Subcutaneous adipose tissue (tissue), 4 donors: Measurements from ENCODE around the gene GTF2A1. TPM values are rescaled to one million over a fixed set of nuclear protein-coding genes. Genes with fewer than 3 reads are reported as not detected.

Experiments
- total RNA-seq, 4 donors: library from RNA; depleted of rRNA; stranded (reverse); fragments of >200 nt; gene quantifications; one replicate each; pipeline ENCODE4 v1.1.0, GENCODE V29; 2016
- TF ChIP-seq, protein P1 (sequence below): fragments of 450-650 bp; IDR thresholded peaks from one replicate; pipeline ENCODE4 v1.5.1; 2016; ENCODE audit warnings: low read depth, mild to moderate bottlenecking, control low read depth, antibody characterized with exemption, moderate library complexity

Gene GTF2A1
- total RNA-seq, 4 donors from 2014 or later = 23.4 to 34.1 (median 30.2) TPM

DNA sequence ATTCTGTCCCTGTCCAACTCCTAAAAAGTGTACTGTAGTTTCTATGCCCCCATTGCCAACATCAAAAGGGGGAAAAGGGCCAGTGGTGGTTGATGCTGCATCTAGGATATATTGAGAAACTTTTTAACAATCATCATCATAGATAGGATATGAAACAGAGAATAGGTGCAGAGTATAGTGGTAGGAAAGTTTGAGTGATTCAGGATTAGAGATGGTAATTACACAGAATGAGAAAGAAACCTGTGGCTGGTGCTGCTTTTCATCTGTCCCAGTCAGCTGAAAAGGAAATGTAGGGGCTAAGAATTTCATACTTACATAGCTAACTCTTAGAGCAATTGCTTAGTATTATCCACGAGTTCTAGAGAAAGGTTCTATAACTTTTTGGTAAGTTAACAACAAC, 67.6 kb downstream of the GTF2A1 start:
- TF ChIP-seq, protein P1, sequence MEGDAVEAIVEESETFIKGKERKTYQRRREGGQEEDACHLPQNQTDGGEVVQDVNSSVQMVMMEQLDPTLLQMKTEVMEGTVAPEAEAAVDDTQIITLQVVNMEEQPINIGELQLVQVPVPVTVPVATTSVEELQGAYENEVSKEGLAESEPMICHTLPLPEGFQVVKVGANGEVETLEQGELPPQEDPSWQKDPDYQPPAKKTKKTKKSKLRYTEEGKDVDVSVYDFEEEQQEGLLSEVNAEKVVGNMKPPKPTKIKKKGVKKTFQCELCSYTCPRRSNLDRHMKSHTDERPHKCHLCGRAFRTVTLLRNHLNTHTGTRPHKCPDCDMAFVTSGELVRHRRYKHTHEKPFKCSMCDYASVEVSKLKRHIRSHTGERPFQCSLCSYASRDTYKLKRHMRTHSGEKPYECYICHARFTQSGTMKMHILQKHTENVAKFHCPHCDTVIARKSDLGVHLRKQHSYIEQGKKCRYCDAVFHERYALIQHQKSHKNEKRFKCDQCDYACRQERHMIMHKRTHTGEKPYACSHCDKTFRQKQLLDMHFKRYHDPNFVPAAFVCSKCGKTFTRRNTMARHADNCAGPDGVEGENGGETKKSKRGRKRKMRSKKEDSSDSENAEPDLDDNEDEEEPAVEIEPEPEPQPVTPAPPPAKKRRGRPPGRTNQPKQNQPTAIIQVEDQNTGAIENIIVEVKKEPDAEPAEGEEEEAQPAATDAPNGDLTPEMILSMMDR = no peak

DNA sequence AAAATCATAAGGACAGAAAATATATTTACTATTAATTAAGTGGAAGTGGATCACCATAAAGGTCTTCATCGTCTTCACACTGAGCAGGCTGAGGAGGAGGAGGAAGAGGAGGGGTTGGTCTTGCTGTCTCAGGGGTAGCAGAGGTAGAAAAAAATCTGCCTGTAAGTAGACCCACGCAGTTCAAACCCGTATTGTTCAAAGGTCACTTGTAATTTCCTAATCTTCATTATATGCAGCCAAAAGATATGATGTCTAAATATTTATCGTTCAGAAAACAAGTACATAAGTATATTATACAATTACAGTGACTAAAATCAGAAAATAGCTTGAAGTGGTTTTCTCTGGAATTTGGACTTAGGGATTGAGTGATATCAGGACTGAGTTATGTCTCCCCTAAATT, 72.1 kb downstream of the GTF2A1 start:
- TF ChIP-seq, protein P1 = no peak

DNA sequence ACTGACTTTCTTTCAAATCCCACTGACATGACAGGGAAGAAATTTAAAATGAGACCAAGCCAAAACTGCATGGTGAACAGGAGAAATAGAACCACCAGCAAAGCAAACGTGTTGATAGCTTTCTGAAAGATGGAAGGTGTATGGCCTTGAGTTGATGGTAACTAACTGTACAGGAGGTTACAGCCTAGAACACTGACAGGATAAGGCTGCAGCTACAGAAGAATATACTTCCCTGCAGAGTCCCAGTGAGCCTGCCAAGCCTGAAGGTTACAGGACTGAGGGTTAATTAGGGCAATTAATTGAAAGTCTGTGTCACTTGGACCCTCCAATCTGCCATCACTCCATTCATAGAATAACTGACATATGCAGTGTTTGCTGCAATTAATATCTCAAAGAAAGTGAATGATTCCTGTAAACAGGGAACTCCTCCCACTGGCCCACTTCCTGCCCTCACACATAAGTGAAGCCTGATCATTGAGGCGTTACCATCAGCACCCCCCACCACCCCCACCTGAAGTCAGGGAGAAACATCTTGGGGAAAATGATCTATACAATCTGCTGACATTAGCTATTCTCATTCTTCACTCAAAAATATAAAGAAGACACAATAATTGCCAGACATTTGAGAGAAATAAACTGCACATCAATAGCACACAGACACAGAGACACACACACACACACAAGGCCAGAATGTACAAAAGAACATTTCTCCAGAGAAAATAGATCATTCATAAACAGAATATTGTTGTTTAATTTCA, 73.4 kb downstream of the GTF2A1 start:
- TF ChIP-seq, protein P1 = no peak

DNA sequence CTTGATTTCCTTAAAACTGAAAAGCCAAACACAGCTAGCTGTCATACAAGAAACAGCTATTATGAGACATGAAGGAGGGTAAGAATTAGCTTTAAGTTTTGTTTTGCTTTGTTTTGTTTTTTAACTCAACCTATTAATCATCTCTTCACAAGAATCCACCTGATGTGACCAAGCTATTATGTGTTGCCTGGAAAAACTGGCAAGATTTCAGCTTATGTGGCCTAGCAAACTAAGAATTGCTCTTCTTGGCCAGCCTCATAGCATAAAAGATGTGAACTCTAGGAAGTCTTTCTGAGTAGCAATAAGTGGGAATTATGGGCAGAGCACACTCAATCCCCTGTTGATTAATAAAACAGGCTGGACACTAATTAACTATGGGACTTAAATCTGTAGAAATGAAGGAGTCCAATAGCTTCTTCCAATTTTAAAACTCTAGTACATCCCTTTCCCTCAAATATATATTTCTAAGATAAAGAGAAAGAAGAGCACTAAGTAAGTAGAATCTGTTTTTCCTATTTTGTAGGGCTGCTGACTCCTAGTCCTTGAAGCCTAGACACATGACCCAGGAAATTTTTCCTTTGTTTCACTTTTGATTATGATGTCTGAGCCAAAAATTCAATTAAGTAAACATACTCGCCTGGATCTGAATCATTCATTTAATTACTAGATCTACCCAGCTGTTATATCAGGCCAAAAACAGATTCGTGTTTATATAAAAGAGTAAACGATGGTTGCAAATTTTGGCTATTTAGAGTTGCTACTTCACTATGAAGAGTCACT, 75.7 kb downstream of the GTF2A1 start:
- TF ChIP-seq, protein P1 = no peak

DNA sequence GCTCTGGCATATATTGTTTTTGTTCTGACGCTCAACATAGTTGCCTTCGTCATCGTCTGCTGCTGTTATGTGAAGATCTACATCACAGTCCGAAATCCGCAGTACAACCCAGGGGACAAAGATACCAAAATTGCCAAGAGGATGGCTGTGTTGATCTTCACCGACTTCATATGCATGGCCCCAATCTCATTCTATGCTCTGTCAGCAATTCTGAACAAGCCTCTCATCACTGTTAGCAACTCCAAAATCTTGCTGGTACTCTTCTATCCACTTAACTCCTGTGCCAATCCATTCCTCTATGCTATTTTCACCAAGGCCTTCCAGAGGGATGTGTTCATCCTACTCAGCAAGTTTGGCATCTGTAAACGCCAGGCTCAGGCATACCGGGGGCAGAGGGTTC, 77.0 kb downstream of the GTF2A1 start:
- TF ChIP-seq, protein P1 = no peak

DNA sequence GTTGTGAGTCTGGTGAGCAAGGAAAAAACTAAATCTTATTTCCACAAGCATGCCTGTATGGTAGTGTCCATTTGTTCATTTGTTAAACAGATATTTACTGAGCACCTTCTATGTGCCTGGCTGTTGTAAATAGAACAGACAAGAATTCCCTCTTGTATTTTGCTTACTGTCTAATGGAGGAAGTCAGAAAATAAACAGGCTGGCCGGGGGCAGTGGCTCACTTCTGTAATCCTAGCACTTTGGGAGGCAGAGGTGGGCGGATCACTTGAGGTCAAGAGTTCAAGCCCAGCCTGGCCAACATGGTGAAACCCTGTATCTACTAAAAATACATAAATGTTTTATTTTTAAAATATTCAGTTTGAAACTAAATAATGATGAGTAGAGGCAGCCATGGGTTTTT, 79.3 kb downstream of the GTF2A1 start:
- TF ChIP-seq, protein P1 = no peak

DNA sequence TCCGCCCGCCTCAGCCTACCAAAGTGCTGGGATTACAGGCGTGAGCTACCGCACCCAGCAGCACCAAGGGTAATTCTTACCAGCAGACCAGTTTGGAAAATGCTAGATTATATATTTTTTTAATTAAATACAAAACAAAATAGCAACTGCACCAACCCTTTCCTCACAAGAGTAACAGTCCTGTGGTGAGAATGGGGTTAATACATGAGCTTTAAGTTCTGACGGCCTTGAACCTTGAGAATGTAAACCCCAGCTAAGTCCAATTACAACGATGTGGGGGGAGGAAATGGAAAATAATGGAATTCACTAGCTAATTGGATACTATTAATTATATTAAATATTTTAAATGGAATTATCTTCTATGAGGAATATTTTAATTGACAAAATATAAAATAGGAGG, 82.3 kb downstream of the GTF2A1 start:
- TF ChIP-seq, protein P1 = no peak
